Dedifferentiated amniotic fluid mesenchymal stem cell (primary cell): ENCODE data around the gene ARID4B.
A peak's percentile ranks its signal among the peaks of the same experiment; 100 is the strongest.
"Not testable (repeated sequence)": the region's sequence is repeated elsewhere in the genome, so short reads cannot be mapped to it uniquely, and the experiment has no call there.

Source experiments
- DNase-seq: peaks from one replicate; pipeline ENCODE4 v3.0.0-alpha.2; 2016; ENCODE audit errors: extremely low spot score

ARID4B gene, protein sequence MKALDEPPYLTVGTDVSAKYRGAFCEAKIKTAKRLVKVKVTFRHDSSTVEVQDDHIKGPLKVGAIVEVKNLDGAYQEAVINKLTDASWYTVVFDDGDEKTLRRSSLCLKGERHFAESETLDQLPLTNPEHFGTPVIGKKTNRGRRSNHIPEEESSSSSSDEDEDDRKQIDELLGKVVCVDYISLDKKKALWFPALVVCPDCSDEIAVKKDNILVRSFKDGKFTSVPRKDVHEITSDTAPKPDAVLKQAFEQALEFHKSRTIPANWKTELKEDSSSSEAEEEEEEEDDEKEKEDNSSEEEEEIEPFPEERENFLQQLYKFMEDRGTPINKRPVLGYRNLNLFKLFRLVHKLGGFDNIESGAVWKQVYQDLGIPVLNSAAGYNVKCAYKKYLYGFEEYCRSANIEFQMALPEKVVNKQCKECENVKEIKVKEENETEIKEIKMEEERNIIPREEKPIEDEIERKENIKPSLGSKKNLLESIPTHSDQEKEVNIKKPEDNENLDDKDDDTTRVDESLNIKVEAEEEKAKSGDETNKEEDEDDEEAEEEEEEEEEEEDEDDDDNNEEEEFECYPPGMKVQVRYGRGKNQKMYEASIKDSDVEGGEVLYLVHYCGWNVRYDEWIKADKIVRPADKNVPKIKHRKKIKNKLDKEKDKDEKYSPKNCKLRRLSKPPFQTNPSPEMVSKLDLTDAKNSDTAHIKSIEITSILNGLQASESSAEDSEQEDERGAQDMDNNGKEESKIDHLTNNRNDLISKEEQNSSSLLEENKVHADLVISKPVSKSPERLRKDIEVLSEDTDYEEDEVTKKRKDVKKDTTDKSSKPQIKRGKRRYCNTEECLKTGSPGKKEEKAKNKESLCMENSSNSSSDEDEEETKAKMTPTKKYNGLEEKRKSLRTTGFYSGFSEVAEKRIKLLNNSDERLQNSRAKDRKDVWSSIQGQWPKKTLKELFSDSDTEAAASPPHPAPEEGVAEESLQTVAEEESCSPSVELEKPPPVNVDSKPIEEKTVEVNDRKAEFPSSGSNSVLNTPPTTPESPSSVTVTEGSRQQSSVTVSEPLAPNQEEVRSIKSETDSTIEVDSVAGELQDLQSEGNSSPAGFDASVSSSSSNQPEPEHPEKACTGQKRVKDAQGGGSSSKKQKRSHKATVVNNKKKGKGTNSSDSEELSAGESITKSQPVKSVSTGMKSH (N-terminal part only)

DNA sequence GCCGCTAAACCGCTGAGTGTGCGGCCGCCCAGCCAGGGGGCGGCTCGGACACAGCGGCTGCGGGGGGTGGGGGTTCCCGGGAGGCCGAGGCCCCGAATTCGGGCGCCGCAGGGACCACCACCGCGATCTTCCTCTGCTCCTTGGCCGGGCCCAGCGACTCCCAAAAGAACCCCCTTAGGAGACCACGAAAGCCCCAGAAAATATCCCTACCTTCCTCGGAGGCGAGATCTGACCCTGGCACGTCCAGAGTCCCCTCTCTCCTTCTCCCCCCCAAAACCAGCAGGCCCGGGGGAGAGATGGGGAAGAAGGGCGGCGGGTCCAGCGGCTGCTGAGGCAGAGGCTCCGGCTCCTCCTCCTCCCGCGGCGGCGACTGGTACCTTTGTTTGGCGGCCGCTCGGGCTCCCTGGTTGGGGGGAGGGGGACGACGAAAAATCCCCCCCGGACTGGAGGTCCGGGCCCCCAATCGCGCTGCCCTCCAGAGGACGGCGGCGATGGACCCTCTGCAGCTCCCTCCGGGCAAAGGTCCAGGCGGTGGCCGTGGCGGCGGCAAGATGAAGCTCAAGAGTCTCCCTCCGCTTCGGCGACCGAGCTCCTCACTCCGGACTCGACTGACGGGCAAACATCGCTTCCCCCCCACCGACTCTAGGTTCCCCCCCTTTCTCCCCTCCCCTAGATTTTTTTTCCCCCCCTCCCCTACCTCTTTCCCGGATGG, at the start of gene ARID4B:
TSS of gene ARID4B (minus strand) at position 621 of the 712 bp plus-strand sequence. CDS start 1,260 bp downstream, outside the sequence.
- DNase-seq: no peak

DNA sequence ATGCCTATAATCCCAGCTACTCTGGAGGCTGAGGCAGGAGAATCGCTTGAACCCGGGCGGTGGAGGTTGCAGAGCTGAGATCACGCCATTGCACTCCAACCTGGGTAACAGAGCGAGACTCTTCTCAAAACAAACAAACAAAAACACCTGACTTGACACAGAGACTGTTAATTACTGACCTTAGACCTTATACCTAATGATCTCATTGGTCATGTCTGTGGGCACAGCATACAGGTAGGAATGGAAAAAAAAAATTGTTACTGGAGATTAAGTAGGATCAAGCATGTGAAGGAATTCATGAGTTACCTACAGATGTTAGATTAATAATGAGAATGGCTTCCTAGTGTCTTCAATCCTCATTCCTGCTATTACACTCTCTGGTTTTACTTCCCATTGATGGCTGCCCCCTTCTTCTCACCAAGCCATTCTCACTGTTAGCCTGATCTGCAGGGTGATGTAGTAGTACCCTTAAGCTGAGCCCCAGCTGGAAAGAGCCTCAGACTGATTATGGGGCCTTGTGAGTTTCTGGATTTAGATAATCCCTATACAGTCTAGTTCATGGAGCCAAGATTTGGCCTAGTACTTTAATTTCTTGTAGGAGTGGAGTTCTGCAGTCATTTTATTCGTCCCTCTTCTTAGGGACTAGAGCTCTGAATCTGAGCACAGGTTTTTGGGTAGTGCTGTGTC, 48.1 kb upstream of the ARID4B start:
- no peak for DNase-seq

DNA sequence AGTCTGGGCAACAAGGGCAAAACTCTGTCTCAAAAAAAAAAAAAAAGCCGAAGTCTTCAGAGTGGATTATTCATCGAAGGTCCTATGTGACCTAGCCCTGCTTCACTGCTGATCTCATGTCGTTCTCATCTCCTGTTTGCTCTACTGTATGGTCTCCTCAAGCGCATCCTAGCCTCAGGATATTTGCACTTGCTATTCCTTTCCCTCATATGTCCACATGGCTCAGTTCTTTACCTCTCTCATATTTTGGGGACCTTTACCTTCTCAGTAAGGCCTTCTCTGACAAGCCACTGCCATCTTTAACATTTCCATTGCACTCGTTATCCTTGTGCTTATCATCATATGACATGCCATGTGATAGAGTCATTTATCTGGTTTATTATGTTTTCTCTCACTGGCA, 41.8 kb upstream of the ARID4B start:
- no peak for DNase-seq

DNA sequence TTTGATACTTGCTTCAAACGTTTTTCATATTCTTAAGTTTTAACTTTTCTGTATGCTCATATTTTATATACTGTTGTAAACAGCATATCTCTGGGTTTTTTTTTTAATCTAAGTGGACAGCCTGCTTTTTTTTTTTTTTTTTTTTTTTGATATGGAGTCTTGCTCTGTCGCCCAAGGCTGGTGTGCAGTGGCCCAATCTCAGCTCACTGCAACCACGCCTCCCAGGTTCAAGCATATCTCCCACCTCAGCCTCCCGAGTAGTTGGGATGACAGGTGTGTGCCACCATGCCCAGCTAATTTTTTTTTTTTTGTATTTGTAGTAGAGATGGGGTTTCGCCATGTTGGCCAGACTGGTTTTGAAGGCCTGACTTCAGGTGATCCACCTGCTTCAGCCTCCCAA, 40.4 kb upstream of the ARID4B start:
- DNase-seq: no peak

DNA sequence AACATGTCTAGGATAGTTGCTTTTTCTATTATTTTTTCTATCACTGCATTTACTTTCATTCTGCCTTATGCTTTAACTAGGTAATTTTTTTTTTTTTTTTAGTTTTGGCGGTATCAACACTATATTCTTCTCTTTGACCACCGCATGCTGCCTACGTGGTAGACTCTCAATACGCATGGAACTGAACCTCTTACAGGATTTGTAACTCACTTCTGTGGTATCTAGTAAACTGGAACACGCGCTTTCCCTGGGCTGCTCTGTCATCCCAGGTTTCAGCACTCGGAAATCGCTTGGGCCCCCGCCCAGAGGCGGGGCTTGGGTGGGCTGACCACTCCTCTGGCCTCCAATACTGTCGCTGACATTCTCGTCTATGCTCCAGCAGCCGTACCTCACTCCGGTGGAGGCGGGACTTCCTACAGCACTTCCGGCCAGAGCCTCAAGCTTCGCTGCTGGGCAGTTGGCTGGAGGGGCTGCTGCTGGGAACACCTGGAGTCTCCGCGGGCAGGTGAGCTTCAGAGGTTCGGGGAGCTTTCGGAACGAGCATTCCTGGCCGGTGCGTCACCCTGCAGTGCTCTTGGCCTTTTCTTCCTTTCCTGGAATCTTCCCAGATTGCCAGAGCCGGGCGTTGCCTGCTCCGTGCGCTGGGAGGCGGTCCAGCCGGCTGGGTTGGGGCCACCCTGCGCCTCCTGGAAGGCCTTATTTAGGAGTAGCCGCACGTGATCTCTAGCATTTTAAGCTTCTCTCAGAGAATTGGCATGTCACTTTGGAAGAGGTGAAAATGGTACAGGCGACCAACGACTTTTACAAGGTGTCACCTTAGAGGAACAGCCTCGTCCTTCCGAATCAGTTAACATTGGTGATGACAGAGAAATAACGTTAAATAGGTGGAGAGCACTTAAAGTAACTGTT, 39.3 kb upstream of the ARID4B start, which contains the start of gene TBCE:
TSS of gene TBCE (plus strand) at position 428 of the 909 bp plus-strand sequence. CDS start 12,623 bp downstream, outside the sequence.
- DNase-seq: peak; percentile 97

DNA sequence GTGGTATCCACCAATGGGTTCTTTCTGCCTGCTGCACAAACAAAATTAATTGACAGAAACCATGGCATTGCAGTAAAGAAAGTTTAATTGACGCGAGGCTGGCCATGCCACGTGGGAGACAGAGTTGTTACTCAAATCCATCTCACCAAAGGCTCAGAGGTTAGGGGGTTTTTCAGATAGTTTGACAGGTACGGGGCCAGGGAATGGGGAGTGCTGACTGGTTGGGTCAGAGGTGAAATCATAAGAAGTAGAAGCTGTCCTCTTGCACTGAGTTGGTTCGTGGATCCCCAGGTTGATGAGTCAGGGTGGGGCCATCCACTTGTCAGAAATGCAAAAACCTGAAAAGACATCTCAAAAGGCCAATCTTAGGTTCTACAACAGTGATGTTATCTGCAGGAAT, 38.3 kb upstream of the ARID4B start:
- no peak for DNase-seq

DNA sequence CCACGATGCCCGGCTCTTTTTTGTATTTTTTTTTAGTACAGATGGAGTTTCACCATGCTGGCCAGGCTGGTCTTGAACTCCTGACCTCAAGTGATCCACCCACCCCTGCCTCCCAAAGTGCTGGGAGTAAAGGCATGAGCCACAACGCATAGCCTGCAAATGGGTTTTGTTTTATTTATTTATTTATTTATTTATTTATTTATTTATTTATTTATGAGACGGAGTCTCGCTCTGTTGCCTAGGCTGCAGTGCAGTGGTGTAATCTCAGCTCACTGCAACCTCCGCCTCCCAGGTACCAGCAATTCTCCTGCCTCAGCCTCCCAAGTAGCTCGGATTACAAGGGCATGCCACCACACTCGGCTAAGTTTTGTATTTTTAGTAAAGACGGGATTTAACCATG, 36.2 kb upstream of the ARID4B start:
- not testable (repeated sequence) for DNase-seq

DNA sequence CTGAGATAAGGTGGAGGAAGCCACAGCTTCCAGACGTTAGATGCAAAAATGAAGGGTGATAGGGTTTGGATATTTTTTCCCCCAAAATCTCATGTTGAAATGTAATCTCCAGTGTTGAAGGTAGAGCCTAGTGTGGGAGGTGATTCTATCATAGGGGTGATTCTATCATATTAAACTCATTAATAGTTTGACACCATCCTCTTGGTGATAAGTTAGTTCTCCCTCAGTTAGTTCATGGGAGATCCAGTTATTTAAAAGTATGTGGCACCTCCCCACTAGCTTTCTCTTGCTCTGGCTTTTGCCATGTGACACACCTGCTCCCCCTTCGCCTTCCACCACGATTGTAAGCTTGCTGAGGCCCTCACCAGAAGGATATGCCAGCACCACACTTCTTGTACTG, 30.9 kb upstream of the ARID4B start:
- DNase-seq: no peak

DNA sequence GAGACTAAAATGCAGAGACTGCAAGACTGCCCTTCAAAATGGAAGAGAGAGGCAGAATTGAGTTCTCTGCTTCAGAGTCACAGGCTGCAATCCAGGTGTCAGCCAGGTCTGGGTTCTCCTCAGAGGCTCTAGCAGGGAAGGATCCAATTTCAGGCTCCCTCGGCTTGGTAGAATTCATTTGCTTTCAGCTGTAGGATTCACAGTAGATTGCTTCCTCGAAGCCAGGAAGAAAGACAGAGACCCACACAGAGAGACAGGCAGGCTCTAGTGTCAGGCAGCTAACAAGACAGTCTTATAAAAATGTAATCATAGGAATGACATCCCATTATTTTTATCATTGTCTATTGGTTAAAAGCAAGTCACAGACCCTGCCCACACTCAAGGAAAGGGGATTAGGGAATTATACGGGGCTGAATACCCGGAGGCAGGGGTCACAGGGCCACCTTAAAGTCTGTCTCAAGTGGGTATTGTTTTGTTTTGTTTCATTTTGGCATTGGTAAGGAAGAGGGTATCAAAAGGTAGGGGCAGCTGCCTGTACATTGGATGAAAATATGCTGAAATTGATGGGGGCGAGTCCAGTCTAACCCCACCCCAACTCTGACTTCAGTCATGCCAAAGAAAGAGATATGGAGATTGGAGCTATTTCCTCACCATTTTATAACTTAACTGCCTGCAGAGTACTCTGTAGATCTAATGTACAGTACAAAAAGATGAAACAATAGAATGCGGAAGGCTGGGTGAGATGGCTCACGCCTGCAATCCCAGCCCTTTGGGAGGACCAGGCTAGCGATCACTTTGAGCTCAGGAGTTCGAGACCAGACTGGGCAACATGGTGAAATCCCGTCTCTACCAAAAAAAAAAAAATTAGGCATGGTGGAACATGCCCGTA, 29.8 kb upstream of the ARID4B start:
- no peak for DNase-seq

DNA sequence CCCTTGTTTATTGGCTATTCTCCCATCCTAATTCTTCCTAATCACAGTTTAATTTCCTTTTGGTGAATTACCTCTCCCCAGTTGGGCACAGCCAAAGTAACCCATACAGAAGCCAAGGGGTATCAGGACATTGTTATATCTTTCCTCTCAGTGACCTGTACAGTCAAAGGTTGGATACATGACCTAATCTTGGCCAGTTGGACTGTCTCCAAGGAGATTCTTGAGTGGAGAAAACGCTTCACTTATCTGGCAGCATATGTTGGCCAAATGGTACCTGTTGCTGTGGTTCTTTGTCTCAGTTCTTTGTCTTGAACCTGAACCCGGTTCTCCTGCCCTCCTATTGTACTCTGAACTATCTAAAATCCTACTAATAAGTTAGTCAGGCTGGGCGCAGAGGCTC, 23.9 kb upstream of the ARID4B start:
- DNase-seq: no peak

DNA sequence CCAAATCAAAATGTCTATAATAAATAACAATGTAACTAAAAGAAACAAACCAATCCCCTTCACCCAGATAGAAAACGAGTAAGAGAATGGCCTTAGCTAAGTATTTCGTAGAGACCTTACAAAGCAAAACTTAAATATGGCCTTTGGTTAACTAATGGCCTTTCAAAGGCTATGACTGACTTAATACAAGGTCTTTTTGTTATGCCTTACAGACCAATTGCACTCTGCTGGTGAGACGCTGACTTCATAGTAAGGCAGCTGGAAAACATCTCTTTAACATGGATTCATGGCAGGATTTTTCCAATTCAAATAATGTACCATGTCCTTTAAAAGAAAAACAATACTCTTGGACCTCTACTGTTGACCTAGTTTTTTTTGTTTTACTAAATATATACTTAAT, 23.5 kb upstream of the ARID4B start:
- DNase-seq: no peak

DNA sequence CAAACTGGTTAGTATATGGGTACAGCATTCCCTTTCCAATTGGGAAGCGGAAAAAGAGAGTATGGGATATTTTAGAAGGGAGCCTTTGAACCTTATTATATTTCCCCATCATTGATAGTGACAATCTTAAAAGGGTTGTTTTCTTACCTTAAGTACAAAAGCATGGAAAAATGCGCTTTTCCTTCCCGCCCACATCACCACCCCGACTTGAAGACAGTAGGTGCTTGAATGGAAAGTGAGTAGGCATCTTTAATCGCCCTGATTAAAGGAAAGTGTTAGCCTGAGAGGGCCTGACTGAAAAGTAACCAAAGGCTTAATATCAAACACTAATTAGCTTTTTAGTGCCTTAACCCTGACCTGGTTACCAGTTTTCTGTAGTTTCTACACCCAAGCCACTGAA, 15.7 kb upstream of the ARID4B start:
- DNase-seq: no peak

DNA sequence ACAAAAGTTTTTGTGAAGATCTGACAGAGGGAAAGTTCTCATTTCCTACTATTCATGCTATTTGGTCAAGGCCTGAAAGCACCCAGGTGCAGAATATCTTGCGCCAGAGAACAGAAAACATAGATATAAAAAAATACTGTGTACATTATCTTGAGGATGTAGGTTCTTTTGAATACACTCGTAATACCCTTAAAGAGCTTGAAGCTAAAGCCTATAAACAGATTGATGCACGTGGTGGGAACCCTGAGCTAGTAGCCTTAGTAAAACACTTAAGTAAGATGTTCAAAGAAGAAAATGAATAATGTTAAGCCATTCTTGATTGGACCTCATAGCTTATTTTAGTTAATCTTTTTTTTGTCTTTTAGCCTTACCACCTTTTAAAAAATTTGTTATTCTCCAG, 14.5 kb upstream of the ARID4B start:
- DNase-seq: no peak

DNA sequence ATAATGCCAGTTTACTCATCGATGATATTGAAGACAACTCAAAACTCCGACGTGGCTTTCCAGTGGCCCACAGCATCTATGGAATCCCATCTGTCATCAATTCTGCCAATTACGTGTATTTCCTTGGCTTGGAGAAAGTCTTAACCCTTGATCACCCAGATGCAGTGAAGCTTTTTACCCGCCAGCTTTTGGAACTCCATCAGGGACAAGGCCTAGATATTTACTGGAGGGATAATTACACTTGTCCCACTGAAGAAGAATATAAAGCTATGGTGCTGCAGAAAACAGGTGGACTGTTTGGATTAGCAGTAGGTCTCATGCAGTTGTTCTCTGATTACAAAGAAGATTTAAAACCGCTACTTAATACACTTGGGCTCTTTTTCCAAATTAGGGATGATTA, 14.1 kb upstream of the ARID4B start:
- DNase-seq: no peak

DNA sequence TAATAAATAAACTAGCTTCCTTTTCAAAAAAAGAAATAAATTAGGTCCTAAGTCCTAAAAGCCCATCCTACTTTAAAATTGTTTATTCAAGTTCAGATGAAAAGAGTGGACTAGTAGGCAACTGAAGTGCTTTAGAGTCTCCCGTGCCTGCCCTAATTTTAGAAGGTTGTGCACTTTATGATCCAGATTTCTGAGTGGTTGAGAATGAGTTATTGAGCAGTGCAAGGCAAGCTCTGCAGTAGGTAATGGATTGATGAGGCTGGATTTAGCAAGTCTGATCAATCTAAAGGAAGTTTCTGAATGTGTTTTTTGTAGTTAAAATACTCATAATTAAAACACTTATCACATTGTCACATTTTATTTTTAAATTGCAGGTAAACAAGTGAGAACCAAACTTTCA, 13.4 kb upstream of the ARID4B start:
- DNase-seq: no peak

DNA sequence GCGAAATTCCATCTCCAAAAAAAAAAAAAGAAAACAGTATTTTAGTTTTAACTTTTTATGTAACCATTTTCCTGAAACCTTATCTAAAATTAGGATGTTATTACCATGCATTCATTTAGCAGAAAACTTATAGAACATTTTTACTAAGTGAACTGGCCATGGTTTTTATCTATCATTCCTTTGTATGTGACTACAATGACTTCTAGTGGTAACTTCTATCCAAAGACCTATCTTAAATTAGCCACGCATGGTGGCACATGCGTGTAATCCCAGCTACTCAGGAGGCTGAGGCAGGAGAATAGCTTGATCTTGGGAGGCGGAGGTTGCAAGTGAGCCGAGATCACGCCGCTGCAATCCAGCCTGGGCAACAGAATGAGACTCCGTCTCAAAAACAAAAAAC, 11.8 kb upstream of the ARID4B start:
- no peak for DNase-seq

DNA sequence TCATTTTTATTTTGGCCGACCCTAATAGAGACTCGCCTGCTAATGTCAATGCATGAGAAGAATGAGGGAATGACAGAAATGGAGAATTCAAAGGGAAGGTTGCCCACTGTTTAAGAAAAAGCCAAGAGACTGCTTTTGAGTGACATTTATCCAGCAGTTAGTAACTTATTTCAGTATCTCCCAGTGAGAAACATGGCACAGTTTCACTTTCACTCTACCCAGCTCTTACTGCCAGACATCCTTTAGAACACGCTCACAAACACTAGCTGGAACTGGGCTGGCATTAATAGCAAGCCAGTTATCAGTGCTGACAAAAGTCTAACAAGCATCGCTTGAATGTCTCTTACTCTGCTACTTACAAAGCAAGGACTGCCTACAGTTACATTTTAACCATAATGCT, 8.9 kb upstream of the ARID4B start:
- DNase-seq: no peak

DNA sequence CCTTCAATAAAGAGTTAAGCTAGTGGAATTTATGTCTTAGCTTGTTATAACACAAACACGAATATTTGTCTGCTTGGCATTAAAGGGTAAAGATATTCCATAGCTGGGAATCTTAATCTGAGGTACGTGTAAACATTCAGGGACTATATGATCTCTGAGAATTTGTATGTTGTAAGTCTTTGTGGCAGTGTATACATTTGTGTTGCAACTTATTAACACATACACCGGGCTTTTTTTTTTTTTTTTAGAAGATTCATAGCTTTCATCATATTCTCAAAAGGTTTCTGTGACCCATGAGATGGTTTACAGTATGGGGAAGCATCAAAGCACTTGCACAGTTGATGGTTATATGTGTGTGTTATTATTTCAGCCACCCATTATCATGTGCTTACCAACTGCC, 3.4 kb upstream of the ARID4B start:
- no peak for DNase-seq

DNA sequence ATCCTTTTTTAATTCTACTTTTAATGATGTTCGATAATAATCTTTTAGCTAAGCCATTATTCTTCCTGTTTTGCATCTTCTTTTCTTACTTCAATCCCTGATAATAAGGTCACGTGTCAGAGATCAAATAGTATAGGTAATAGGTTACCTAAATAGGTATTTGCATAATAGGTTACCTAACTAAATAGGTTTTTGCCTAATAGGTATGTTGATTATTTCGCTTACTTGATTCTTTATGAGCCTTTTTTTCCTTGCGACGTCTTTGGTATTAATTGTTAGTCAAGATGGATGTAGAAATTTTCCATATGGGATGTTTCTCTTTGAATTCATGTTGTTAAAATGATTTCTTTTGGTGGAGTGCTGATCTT, 2.9 kb upstream of the ARID4B start:
- DNase-seq: no peak
